Measurements from ENCODE around the gene CSGALNACT2. TPM values are rescaled to one million over a fixed set of nuclear protein-coding genes. Genes with fewer than 3 reads are reported as not detected.

CSGALNACT2 gene
- polyA plus RNA-seq, 1 of the 3 experiments (the other 2 are of a cell fraction): 11.5 TPM

DNA sequence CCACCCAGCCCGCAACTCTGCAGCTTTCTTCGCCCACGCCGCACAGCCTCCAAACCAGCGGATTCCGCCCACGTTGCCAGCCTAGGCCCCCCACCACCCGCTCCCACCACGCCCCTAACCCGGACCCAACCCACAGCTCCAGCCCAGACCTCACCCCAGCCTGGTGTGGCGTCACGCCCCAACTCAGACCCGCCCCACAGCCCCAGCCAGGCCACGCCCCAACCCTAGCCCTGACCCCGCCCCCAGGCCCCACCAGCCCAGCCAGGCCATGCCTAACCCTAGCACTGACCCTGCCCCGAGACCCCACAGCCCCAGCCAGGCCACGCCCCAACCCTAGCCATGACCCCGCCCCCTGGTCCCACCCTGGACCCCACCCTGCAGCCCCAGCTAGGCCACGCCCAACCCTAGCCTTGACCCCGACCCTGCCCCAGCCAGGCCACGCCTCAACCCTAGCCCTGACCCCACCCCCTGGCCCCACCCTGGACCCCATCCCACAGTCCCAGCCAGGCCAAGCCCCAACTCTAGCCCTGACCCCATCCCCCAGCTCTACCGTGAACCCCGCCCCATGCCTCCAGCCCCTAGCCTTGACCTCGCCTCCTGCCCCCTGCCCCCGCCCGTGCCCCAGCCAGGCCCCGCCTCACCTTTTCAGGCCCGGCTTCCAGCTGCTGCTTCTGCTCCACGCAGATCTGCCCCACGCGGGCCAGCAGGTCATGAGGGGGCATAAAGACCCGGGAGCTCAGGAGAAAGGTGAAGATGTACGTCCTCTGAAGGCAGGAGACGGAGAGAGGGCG lies 64.6 kb downstream of the CSGALNACT2 start:
- Histone ChIP-seq H3K9me2 (no peaks in the 10 kb centered on the region), H3K27ac (ENCODE audit: low read depth in 2 of 2, low read length in 1 of 2) (no peak overlapping the region), H3K4me1 (ENCODE audit: control insufficient read depth in 1 of 2, insufficient read depth in 2 of 2, low read depth in 1 of 2, low read length in 1 of 2) (no peaks in the 10 kb centered on the region; a peak in 1 of 4 replicates), H3K9me3 (no peaks in the 10 kb centered on the region), H3K4me2 (no peak overlapping the region), H3K4me3 (ENCODE audit: low read depth in 2 of 2, low read length in 1 of 2) (no peak overlapping the region), H2AFZ (ENCODE audit: low read depth) (no peak overlapping the region), H3K27me3 (ENCODE audit: insufficient read depth) (no peaks in the 10 kb centered on the region), H3F3A (replicated peaks; ENCODE audit: insufficient read depth) (no peaks in the 10 kb centered on the region), H3K9ac (no peak overlapping the region), H3K79me2 (ENCODE audit: insufficient read depth) (no peaks in the 10 kb centered on the region), H3K36me3 (replicated peaks in 1 of 2; ENCODE audit: control insufficient read depth in 1 of 2, insufficient read depth in 2 of 2, low read length in 1 of 2) (no peaks in the 10 kb centered on the region), H4K20me1 (ENCODE audit: insufficient read depth) (no peaks in the 10 kb centered on the region)
- CTCF ChIA-PET: interaction anchor here (1.0 to 2.3 kb wide), 5 partner anchors 11 to 56 kb away, joined by 3 to 18 read pairs (median 4); no protein-coding TSS in a partner anchor
- WGBS (ENCODE audit: low lambda C conversion rate): 92% methylated on average over 26 of the region's 35 CpGs
- POLR2A ChIA-PET: no interaction called here
- TF ChIP-seq FOSL2 (IDR thresholded peaks at IDR 0.05; ENCODE audit: borderline replicate concordance, low read depth) (no peak), TEAD4 (IDR thresholded peaks at IDR 0.05; ENCODE audit: borderline replicate concordance, insufficient read depth) (no peak), JUND (IDR thresholded peaks at IDR 0.05) (no peak), ELF1 (IDR thresholded peaks at IDR 0.05) (no peak), RXRA (IDR thresholded peaks at IDR 0.05; ENCODE audit: borderline replicate concordance, low read depth) (no peak), RAD21 (IDR thresholded peaks at IDR 0.05; ENCODE audit: low read length) (no peak), GATA2 (CRISPR knock-in tag; IDR thresholded peaks at IDR 0.05) (no peak), TCF12 (IDR thresholded peaks at IDR 0.05) (no peak)
- TF ChIP-seq, protein P1, sequence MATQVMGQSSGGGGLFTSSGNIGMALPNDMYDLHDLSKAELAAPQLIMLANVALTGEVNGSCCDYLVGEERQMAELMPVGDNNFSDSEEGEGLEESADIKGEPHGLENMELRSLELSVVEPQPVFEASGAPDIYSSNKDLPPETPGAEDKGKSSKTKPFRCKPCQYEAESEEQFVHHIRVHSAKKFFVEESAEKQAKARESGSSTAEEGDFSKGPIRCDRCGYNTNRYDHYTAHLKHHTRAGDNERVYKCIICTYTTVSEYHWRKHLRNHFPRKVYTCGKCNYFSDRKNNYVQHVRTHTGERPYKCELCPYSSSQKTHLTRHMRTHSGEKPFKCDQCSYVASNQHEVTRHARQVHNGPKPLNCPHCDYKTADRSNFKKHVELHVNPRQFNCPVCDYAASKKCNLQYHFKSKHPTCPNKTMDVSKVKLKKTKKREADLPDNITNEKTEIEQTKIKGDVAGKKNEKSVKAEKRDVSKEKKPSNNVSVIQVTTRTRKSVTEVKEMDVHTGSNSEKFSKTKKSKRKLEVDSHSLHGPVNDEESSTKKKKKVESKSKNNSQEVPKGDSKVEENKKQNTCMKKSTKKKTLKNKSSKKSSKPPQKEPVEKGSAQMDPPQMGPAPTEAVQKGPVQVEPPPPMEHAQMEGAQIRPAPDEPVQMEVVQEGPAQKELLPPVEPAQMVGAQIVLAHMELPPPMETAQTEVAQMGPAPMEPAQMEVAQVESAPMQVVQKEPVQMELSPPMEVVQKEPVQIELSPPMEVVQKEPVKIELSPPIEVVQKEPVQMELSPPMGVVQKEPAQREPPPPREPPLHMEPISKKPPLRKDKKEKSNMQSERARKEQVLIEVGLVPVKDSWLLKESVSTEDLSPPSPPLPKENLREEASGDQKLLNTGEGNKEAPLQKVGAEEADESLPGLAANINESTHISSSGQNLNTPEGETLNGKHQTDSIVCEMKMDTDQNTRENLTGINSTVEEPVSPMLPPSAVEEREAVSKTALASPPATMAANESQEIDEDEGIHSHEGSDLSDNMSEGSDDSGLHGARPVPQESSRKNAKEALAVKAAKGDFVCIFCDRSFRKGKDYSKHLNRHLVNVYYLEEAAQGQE (IDR thresholded peaks at IDR 0.05; ENCODE audit: low read depth, low read length): no peak
- DNase-seq: peak; percentile 29

DNA sequence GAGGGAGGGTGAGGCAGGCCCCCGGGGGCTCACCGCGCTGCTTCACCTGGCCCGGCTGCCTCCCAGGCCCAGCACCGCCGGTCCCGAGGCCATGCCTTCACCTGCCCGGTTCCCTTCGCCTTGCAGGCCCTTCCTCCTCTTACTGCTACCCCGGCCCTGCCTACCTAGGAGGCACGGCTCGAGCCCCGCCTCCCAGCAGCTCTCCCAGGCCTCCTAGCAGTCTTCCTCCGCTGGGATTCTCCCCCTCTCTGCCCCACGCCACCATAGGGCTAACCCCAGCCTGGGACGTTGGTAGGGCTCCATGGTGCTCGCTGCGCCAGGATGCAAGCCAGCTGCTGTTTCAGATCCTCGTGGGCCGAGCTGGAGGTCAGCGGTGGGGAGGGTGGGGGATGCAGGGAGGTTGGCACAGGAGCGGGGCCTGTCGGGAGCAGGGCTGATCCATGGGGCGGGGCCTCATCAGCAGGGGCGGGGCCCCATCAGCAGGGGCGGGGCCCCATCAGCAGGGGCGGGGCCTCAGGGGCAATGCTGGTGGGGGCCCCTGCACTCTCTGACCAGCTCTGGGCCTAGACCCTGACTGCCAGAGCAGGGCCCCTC lies 65.3 kb downstream of the CSGALNACT2 start:
- Histone ChIP-seq H3K4me3 (ENCODE audit: low read depth in 2 of 2, low read length in 1 of 2) (no peak overlapping the region), H3K36me3 (replicated peaks in 1 of 2; ENCODE audit: control insufficient read depth in 1 of 2, insufficient read depth in 2 of 2, low read length in 1 of 2) (no peaks in the 10 kb centered on the region), H3F3A (replicated peaks; ENCODE audit: insufficient read depth) (no peaks in the 10 kb centered on the region), H3K9me2 (no peaks in the 10 kb centered on the region), H4K20me1 (ENCODE audit: insufficient read depth) (no peaks in the 10 kb centered on the region), H3K79me2 (ENCODE audit: insufficient read depth) (no peaks in the 10 kb centered on the region), H3K9ac (no peak overlapping the region), H3K4me2 (no peak overlapping the region), H3K4me1 (ENCODE audit: control insufficient read depth in 1 of 2, insufficient read depth in 2 of 2, low read depth in 1 of 2, low read length in 1 of 2) (no peaks in the 10 kb centered on the region; a peak in 1 of 4 replicates), H3K9me3 (no peaks in the 10 kb centered on the region), H2AFZ (ENCODE audit: low read depth) (no peak overlapping the region), H3K27ac (ENCODE audit: low read depth in 2 of 2, low read length in 1 of 2) (no peak overlapping the region), H3K27me3 (ENCODE audit: insufficient read depth) (no peaks in the 10 kb centered on the region)
- DNase-seq: peak; percentile 52
- 92% methylated on average over 19 of the region's 27 CpGs for WGBS (ENCODE audit: low lambda C conversion rate)
- TF ChIP-seq, protein P2, sequence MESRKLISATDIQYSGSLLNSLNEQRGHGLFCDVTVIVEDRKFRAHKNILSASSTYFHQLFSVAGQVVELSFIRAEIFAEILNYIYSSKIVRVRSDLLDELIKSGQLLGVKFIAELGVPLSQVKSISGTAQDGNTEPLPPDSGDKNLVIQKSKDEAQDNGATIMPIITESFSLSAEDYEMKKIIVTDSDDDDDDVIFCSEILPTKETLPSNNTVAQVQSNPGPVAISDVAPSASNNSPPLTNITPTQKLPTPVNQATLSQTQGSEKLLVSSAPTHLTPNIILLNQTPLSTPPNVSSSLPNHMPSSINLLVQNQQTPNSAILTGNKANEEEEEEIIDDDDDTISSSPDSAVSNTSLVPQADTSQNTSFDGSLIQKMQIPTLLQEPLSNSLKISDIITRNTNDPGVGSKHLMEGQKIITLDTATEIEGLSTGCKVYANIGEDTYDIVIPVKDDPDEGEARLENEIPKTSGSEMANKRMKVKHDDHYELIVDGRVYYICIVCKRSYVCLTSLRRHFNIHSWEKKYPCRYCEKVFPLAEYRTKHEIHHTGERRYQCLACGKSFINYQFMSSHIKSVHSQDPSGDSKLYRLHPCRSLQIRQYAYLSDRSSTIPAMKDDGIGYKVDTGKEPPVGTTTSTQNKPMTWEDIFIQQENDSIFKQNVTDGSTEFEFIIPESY (IDR thresholded peaks at IDR 0.05; ENCODE audit: borderline replicate concordance, low read depth): no peak
- TF ChIP-seq RXRA (IDR thresholded peaks at IDR 0.05; ENCODE audit: borderline replicate concordance, low read depth) (no peak), RCOR1 (IDR thresholded peaks at IDR 0.05; ENCODE audit: low read length) (no peak), NRF1 (IDR thresholded peaks at IDR 0.05; ENCODE audit: low read depth, low read length) (no peak), MXI1 (IDR thresholded peaks at IDR 0.05; ENCODE audit: low read depth, low read length) (no peak), EZH2phosphoT487 (IDR thresholded peaks at IDR 0.05; ENCODE audit: borderline replicate concordance, low read depth) (no peak)
- TF ChIP-seq, protein P1 (IDR thresholded peaks at IDR 0.05; ENCODE audit: low read depth, low read length): no peak
- ChIA-PET CTCF (interaction anchor here (0.6 to 2.3 kb wide), 6 partner anchors 11 to 259 kb away, joined by 3 to 18 read pairs (median 12); no protein-coding TSS in a partner anchor), POLR2A (no interaction called here)

Data from SK-N-SH (cell line).